ENCODE measurements around the gene MAP4.

- no peak for TF ChIP-seq CTCF (IDR thresholded peaks at IDR 0.05)
- no peak for TF ChIP-seq EZH2 (IDR thresholded peaks at IDR 0.05; ENCODE audit: borderline replicate concordance, insufficient read depth, low read depth, low read length, poor library complexity, severe bottlenecking)
Measured at GRCh38 chr3:47909607-47910006, 106.6 kb downstream of the MAP4 start.
